Liver (tissue), 9 donors: ENCODE measurements around the gene SPAG8. TPM values are rescaled to one million over a fixed set of nuclear protein-coding genes. Genes with fewer than 3 reads are reported as not detected.

Experiments used
- DNase-seq: peaks from one replicate; pipeline ENCODE4 v3.0.0-alpha.2; 2017; ENCODE audit warnings: low spot score
- H3K27ac ChIP-seq, 2 donors: one replicate each; pipeline ENCODE4 v1.7.0; 2013; ENCODE audit warnings: inconsistent platforms in 2 of 2, low read length in 2 of 2, control low read depth in 1 of 2, low read depth in 1 of 2, mild to moderate bottlenecking in 1 of 2
- H3K27me3 ChIP-seq, 4 donors: one replicate each; pipeline versions ENCODE4 v1.6.1 to v1.7.0; 2013; ENCODE audit warnings: low read length in 3 of 4, inconsistent platforms in 1 of 4, mild to moderate bottlenecking in 1 of 4, moderate library complexity in 1 of 4; ENCODE audit not compliant: control insufficient read depth in 4 of 4, insufficient read depth in 4 of 4
- H3K36me3 ChIP-seq, 4 donors: one replicate each; pipeline versions ENCODE4 v1.6.1 to v1.7.0; 2013; ENCODE audit warnings: low read length in 3 of 4, mild to moderate bottlenecking in 3 of 4, low read depth in 1 of 4, moderate library complexity in 1 of 4; ENCODE audit not compliant: control insufficient read depth in 4 of 4, insufficient read depth in 3 of 4
- H3K4me1 ChIP-seq, 4 donors: one replicate each; pipeline versions ENCODE4 v1.6.1 to v1.7.0; 2013; ENCODE audit warnings: low read length in 3 of 4, mild to moderate bottlenecking in 3 of 4, moderate library complexity in 1 of 4; ENCODE audit not compliant: control insufficient read depth in 4 of 4, insufficient read depth in 4 of 4
- H3K4me3 ChIP-seq, 3 donors: one replicate each; pipeline versions ENCODE4 v1.6.1 to v1.7.0; 2013; ENCODE audit warnings: low read length in 3 of 3, control low read depth in 1 of 3, low read depth in 1 of 3, mild to moderate bottlenecking in 1 of 3
- H3K9ac ChIP-seq, 2 donors: one replicate each; pipeline ENCODE4 v1.7.0; 2013; ENCODE audit warnings: low read length in 2 of 2, mild to moderate bottlenecking in 2 of 2, moderate library complexity in 2 of 2, control low read depth in 1 of 2, low read depth in 1 of 2
- H3K9me3 ChIP-seq, 4 donors: one replicate each; pipeline versions ENCODE4 v1.6.1 to v1.7.0; 2013; ENCODE audit warnings: low read length in 3 of 4; ENCODE audit not compliant: control insufficient read depth in 4 of 4
- EGR1 ChIP-seq, 2 donors: IDR thresholded peaks; 2 replicates each; pipeline ENCODE4 v1.6.1; 2016 to 2018; ENCODE audit warnings: antibody characterized with exemption in 2 of 2, low read depth in 2 of 2
- FOXA1 ChIP-seq: IDR thresholded peaks from 2 replicates; pipeline ENCODE4 v1.6.1; 2016; ENCODE audit warnings: antibody characterized with exemption
- FOXA2 ChIP-seq: IDR thresholded peaks from 2 replicates; pipeline ENCODE4 v1.6.1; 2016; ENCODE audit warnings: antibody characterized with exemption
- GABPA ChIP-seq, 2 donors: IDR thresholded peaks in 1 of 2; conservative IDR thresholded peaks in 1 of 2; 2 replicates each; pipeline ENCODE4 v1.6.1; 2016; ENCODE audit warnings: antibody characterized with exemption in 2 of 2, mild to moderate bottlenecking in 1 of 2, moderate library complexity in 1 of 2
- HNF4A ChIP-seq, 2 donors: conservative IDR thresholded peaks; 2 replicates each; pipeline ENCODE4 v1.6.1; 2016; ENCODE audit warnings: antibody characterized with exemption in 2 of 2, mild to moderate bottlenecking in 2 of 2
- HNF4G ChIP-seq: IDR thresholded peaks from 2 replicates; pipeline ENCODE4 v1.6.1; 2016; ENCODE audit warnings: antibody characterized with exemption
- JUND ChIP-seq, 2 donors: IDR thresholded peaks; 2 replicates each; pipeline ENCODE4 v1.6.1; 2016; ENCODE audit warnings: antibody characterized with exemption in 2 of 2
- NR2F2 ChIP-seq: IDR thresholded peaks from 2 replicates; pipeline ENCODE4 v1.6.1; 2016; ENCODE audit warnings: antibody characterized with exemption
- RAD21 ChIP-seq, 2 donors: IDR thresholded peaks; 2 replicates each; pipeline ENCODE4 v1.6.1; 2016; ENCODE audit warnings: antibody characterized with exemption in 2 of 2, mild to moderate bottlenecking in 2 of 2
- RXRA ChIP-seq, 2 donors: IDR thresholded peaks; 2 replicates each; pipeline ENCODE4 v1.6.1; 2017 to 2018; ENCODE audit warnings: antibody characterized with exemption in 2 of 2, mild to moderate bottlenecking in 1 of 2
- SP1 ChIP-seq: IDR thresholded peaks from 2 replicates; pipeline ENCODE4 v1.6.1; 2018; ENCODE audit warnings: antibody characterized with exemption, mild to moderate bottlenecking
- TAF1 ChIP-seq: conservative IDR thresholded peaks from 2 replicates; pipeline ENCODE4 v1.6.1; 2016; ENCODE audit warnings: antibody characterized with exemption, mild to moderate bottlenecking
- YY1 ChIP-seq: IDR thresholded peaks from 2 replicates; pipeline ENCODE4 v1.6.1; 2016; ENCODE audit warnings: antibody characterized with exemption, mild to moderate bottlenecking
- WGBS: extraction: QIAGEN DNeasy Blood & Tissue Kit; methylation state at CpG from one replicate; pipeline ENCODE4 v1.1.7; 2013; 5-methylcytosine and 5-hydroxymethylcytosine counted together
- polyA plus RNA-seq, 2 donors: library from polyadenylated mRNA; stranded (reverse) in 1 of 2; unstranded in 1 of 2; fragments of 200-250 nt in 1 of 2; fragments of >200 nt in 1 of 2; fragmentation: Nextera tagmentation in 1 of 2; extraction: Ambion mirVana in 1 of 2; gene quantifications; one replicate each; pipeline versions ENCODE4 v1.2.1 to v1.2.3, GENCODE V29; 2013 to 2015
- total RNA-seq, 2 donors: library from RNA; depleted of rRNA; stranded (reverse); fragments of >200 nt; gene quantifications; one replicate each; pipeline ENCODE4 v1.2.3, GENCODE V29; 2014
- TF ChIP-seq, protein P1 (sequence below): IDR thresholded peaks from 2 replicates; pipeline ENCODE4 v1.6.1; 2016; ENCODE audit warnings: antibody characterized with exemption
- TF ChIP-seq, protein P2 (sequence below): IDR thresholded peaks from 2 replicates; pipeline ENCODE4 v1.6.1; 2016; ENCODE audit warnings: antibody characterized with exemption
- TF ChIP-seq, protein P3 (sequence below): IDR thresholded peaks from 2 replicates; pipeline ENCODE4 v1.6.1; 2016; ENCODE audit warnings: antibody characterized with exemption, mild to moderate bottlenecking
- TF ChIP-seq, protein P4 (sequence below): fragments of 150-350 bp; IDR thresholded peaks from 2 replicates; pipeline ENCODE4 v1.5.1; 2017; ENCODE audit warnings: improper control_type of control experiment, low read depth, low read length; ENCODE audit not compliant: missing input control
- TF ChIP-seq, protein P5 (sequence below): IDR thresholded peaks from 2 replicates; pipeline ENCODE4 v1.6.1; 2016; ENCODE audit warnings: antibody characterized with exemption
- donor health status: healthy.
- donor health status: healthy.
- donor health status: healthy.
- donor health status: healthy.
- donor health status: healthy.

Gene SPAG8
- total and polyA plus RNA-seq, 4 donors: 0.14 to 0.56 (median 0.19) TPM

DNA sequence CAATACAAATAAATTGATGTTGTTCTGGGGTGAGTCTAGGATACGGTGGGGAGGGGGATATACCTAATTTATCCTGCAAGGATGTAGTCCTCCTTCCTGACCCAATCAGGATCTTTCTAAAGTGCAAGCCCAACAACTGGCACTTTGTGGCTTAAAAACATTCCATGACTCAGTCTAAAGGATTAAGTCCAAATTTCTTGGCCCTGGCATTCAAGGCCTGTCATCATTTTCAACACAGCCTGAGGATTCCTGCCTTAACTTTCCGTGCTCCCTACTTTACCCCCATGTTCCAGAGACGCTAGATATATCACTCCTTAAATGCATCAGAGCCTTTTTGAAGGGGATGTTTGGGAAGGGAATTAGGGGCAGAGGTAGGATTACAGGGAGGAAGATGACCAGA lies 15.4 kb upstream of the SPAG8 start:
- Histone ChIP-seq H3K9me3 (no peaks in the 10 kb centered on the region), H3K36me3 (no peaks in the 10 kb centered on the region), H3K4me3 (no peak overlapping the region), H3K9ac (no peak overlapping the region), H3K4me1 (peaks cover 3 to 20% (median 10%) of the 10 kb centered on the region in 4 donors), H3K27ac (no peak overlapping the region), H3K27me3 (no peaks in the 10 kb centered on the region)
- 89% methylated on average over 3 of the region's 3 CpGs for WGBS
- TF ChIP-seq, protein P1, sequence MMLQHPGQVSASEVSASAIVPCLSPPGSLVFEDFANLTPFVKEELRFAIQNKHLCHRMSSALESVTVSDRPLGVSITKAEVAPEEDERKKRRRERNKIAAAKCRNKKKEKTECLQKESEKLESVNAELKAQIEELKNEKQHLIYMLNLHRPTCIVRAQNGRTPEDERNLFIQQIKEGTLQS: no peak
- TF ChIP-seq RXRA (IDR thresholded peaks at IDR 0.05) (no peak), HNF4A (conservative IDR thresholded peaks at IDR 0.05) (no peak), GABPA (IDR thresholded peaks at IDR 0.05 in 1 of 2, conservative IDR thresholded peaks at IDR 0.05 in 1 of 2) (no peak), FOXA1 (no peak), RAD21 (IDR thresholded peaks at IDR 0.05) (no peak), TAF1 (no peak), NR2F2 (no peak), FOXA2 (no peak), EGR1 (IDR thresholded peaks at IDR 0.05; ENCODE audit: low read depth in 2 of 2) (no peak), JUND (IDR thresholded peaks at IDR 0.05) (no peak), YY1 (no peak), SP1 (no peak), HNF4G (no peak)
- TF ChIP-seq, protein P2, sequence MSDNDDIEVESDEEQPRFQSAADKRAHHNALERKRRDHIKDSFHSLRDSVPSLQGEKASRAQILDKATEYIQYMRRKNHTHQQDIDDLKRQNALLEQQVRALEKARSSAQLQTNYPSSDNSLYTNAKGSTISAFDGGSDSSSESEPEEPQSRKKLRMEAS: no peak
- TF ChIP-seq, protein P3, sequence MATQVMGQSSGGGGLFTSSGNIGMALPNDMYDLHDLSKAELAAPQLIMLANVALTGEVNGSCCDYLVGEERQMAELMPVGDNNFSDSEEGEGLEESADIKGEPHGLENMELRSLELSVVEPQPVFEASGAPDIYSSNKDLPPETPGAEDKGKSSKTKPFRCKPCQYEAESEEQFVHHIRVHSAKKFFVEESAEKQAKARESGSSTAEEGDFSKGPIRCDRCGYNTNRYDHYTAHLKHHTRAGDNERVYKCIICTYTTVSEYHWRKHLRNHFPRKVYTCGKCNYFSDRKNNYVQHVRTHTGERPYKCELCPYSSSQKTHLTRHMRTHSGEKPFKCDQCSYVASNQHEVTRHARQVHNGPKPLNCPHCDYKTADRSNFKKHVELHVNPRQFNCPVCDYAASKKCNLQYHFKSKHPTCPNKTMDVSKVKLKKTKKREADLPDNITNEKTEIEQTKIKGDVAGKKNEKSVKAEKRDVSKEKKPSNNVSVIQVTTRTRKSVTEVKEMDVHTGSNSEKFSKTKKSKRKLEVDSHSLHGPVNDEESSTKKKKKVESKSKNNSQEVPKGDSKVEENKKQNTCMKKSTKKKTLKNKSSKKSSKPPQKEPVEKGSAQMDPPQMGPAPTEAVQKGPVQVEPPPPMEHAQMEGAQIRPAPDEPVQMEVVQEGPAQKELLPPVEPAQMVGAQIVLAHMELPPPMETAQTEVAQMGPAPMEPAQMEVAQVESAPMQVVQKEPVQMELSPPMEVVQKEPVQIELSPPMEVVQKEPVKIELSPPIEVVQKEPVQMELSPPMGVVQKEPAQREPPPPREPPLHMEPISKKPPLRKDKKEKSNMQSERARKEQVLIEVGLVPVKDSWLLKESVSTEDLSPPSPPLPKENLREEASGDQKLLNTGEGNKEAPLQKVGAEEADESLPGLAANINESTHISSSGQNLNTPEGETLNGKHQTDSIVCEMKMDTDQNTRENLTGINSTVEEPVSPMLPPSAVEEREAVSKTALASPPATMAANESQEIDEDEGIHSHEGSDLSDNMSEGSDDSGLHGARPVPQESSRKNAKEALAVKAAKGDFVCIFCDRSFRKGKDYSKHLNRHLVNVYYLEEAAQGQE: no peak
- TF ChIP-seq, protein P4, sequence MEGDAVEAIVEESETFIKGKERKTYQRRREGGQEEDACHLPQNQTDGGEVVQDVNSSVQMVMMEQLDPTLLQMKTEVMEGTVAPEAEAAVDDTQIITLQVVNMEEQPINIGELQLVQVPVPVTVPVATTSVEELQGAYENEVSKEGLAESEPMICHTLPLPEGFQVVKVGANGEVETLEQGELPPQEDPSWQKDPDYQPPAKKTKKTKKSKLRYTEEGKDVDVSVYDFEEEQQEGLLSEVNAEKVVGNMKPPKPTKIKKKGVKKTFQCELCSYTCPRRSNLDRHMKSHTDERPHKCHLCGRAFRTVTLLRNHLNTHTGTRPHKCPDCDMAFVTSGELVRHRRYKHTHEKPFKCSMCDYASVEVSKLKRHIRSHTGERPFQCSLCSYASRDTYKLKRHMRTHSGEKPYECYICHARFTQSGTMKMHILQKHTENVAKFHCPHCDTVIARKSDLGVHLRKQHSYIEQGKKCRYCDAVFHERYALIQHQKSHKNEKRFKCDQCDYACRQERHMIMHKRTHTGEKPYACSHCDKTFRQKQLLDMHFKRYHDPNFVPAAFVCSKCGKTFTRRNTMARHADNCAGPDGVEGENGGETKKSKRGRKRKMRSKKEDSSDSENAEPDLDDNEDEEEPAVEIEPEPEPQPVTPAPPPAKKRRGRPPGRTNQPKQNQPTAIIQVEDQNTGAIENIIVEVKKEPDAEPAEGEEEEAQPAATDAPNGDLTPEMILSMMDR: no peak
- TF ChIP-seq, protein P5, sequence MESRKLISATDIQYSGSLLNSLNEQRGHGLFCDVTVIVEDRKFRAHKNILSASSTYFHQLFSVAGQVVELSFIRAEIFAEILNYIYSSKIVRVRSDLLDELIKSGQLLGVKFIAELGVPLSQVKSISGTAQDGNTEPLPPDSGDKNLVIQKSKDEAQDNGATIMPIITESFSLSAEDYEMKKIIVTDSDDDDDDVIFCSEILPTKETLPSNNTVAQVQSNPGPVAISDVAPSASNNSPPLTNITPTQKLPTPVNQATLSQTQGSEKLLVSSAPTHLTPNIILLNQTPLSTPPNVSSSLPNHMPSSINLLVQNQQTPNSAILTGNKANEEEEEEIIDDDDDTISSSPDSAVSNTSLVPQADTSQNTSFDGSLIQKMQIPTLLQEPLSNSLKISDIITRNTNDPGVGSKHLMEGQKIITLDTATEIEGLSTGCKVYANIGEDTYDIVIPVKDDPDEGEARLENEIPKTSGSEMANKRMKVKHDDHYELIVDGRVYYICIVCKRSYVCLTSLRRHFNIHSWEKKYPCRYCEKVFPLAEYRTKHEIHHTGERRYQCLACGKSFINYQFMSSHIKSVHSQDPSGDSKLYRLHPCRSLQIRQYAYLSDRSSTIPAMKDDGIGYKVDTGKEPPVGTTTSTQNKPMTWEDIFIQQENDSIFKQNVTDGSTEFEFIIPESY: no peak
- no peak for DNase-seq
